ENCODE measurements around the gene SH3GL3. TPM values are rescaled to one million over a fixed set of nuclear protein-coding genes. Genes with fewer than 3 reads are reported as not detected.

SH3GL3 gene
- total and polyA plus RNA-seq, 2 of the 8 experiments (the other 6 are each of a cell fraction or from before 2014, with no cell fraction given), result 14.1 to 19.1 TPM

- TF ChIP-seq CTCF (IDR thresholded peaks at IDR 0.05; ENCODE audit: control extremely low read depth in 1 of 3, insufficient read depth in 1 of 3, low read depth in 1 of 3, low read length in 3 of 3), result no peak
- TF ChIP-seq CREB1 (IDR thresholded peaks at IDR 0.05), result no peak
- TF ChIP-seq KDM1A (IDR thresholded peaks at IDR 0.05; ENCODE audit: borderline replicate concordance, low read length), result no peak
- TF ChIP-seq POLR2A (IDR thresholded peaks at IDR 0.05; ENCODE audit: control extremely low read depth in 1 of 2, low read depth in 2 of 2, low read length in 2 of 2), result no peak
- TF ChIP-seq ASH2L (IDR thresholded peaks at IDR 0.05; ENCODE audit: low read length), result no peak
- TF ChIP-seq RBBP5 (IDR thresholded peaks at IDR 0.05; ENCODE audit: borderline replicate concordance, low read depth, low read length), result no peak
Observed at GRCh38 chr15:83445643-83446042, 1.5 kb upstream of the SH3GL3 start (continued).

All from H1 (cell line).